HG03571 (cell line): ENCODE results near the gene TICAM1.
"Not testable (repeated sequence)": the region's sequence is repeated elsewhere in the genome, so short reads cannot be mapped to it uniquely, and the experiment has no call there.

Source experiments
- ATAC-seq: cut with Tn5 transposase; IDR thresholded peaks from one replicate; pipeline ENCODE4 v1.9.1; 2021; ENCODE audit not compliant: unreplicated experiment

Gene TICAM1

DNA sequence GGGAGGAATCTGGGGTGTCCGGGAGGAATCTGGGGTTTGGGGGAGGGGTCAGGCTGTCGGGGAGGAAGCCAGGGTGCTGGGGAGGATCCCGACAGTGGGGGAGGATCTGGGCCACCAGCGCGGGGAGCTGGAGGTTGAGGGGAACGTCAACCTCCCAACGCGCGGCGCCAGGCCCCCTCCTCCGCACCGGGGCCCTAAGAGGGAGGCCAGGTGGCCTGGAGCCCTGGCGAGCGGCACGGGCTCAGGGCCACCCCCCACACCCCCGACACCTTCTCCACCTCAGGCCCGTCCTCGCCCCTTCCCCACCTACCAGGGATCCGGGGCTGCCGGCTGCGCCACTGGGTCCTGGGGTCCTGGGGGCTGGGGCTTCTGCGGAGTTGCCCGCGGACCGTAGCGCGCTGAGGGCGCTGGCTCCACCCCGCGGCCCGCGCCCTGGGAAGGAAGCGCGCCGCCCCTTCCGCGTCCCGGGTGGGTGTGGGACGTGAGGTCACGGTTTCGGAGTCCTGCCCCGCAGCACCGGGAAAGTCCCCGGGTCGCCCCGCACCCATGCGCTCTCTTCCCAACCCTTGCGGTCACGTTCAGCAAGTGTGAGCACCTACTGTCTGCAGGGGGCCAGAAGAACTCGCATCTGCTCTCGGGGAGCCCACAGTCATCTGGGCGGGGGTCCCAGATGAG, at the start of gene TICAM1:
Gene TICAM1, minus strand, starts transcription at position 409 of the 675 bp plus-strand sequence. CDS start 13,335 bp downstream, outside the sequence.
- ATAC-seq = peak; percentile 58

DNA sequence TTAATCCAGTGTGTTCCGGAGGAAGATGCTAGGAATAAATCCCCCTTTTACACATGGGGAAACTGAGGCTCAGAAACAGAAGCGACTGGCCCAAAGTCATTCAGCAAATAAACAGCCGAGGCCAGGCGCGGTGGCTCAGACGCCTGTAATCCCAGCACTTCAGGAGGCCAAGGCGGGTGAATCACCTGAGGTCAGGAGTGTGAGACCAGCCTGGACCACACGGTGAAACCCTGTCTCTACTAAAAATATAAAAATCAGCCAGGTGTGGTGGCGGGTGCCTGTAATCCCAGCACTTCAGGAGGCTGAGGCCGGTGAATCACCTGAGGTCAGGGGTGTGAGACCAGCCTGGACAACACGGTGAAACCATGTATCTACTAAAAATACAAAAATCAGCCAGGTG, 47.5 kb upstream of the TICAM1 start:
- no peak for ATAC-seq

DNA sequence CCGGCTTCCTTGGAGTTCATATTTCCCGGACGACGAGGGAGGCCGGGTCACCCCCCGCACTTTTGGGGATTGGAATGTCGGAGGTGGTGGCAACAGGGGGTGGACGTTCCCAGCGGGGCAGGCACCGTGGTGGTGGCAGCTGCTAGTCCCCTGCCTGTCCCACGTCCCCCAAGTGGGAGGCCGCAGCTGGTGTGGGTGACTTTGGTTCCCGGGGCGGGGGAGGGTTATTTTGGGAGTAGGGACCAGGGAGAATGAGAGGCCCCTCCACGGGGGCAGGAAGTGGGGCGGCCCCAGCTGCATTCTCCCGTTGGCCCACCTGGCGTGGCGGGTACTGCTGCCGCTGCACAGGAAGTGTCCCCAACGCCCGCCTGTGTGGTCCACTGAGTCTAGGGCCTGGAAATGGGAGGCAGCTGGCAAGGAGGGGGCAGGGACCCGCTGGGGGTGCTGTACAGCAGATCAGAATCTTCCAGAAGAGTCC, 47.0 kb upstream of the TICAM1 start:
- no peak for ATAC-seq

DNA sequence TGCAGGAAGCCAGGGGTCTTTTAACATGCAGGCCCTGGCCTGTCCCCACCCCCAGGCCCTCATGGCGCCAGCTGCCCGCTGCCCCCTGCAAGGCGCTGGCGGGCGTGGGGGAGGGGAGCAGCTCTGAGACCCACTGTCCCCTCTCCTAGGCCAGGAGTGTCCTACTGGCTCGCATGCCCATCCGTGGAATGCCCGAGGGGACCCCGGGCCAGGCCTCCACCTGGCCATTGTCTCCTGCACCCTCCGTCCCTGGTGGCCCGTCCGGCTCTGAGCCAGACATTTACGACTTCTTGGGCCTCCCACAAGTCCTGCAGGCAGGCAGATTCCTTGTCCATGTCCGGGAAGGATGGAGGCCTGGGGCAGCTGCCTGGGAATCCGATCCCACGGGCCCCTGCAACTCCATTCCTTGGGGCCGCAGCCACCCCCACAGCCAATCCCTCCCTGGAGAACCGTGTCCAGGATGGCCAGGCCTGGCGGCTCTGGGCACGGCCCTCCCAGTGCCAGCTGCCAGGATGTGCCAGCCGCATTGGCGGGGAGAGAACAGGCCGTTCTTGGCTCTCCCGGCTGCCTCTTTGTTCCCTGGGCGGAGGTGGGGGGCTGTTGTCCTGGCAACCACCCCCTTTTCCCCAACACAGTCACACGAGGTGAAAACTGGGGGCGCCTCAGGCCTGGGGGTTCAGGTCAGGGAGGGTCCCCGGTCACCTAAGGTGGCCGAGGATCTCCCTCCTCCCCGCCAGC, 46.4 kb upstream of the TICAM1 start:
- no peak for ATAC-seq

DNA sequence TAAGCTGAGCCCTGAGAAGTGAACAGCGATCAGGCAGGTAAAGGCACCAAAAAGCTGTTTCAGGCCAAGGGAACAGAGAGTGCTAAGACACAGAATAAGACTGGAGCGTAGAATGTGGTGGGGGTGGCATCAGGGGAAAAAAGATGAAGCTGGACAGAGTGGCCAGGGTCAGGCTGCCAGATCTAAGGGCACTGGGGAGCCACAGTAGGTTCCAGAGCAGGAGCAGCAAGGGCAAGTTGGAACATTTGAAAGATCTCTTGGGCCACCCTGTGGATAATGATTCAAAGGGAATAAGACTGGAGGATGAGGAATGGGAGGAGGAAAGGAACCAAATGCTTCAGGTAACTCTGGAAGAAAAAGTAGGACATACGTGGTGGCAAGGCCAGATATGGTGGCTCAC, 42.4 kb upstream of the TICAM1 start:
- no peak for ATAC-seq

DNA sequence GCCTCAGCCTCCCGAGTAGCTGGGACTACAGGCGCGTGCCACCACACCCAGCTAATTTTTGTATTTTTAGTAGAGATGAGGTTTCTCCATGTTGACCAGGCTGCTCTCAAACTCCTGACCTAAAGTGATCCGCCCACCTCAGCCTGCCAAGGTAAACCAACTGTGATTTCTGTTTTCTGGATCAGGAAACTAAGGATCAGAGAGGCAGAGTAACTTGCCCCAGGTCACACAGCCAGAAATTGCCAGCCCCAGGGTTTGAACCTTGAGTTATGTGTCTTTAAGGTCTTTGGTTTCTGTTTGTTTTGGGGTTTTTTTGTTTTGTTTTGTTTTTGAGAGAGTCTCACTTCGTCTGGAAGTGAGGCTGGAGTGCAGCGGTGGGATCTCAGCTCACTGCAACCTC, 40.2 kb upstream of the TICAM1 start:
- ATAC-seq = no peak

DNA sequence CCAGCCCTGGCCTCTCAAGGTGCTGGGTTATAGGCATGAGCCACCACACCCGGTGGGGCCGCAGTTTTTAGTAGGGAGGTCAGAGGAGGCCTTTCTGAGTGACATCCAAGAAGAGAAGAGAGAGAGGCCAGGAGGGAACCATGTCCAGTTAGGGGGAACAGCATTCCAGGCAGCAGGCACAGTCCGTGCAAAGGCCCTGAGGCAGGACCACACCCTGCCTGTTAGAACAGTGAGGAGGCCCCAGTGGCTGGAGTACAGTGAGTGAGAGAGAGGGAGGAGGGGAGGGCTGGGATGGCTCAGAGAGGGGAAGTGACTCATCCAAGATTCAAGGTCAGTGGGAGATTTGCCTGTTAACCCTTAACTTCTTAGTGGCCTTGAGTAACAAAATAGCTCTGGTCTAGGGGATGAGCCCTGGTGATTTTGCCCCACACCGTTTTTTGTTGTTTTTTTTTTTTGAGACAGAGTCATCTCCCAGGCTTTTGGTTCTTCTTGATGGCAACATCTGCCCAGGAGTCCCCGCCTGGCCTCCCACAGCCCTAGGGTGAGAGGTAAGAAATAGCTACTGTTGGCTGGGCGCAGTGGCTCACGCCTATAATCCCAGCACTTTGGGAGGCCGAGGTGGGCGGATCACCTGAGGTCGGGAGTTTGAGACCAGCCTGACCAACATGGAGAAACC, 38.7 kb upstream of the TICAM1 start:
- ATAC-seq = no peak

DNA sequence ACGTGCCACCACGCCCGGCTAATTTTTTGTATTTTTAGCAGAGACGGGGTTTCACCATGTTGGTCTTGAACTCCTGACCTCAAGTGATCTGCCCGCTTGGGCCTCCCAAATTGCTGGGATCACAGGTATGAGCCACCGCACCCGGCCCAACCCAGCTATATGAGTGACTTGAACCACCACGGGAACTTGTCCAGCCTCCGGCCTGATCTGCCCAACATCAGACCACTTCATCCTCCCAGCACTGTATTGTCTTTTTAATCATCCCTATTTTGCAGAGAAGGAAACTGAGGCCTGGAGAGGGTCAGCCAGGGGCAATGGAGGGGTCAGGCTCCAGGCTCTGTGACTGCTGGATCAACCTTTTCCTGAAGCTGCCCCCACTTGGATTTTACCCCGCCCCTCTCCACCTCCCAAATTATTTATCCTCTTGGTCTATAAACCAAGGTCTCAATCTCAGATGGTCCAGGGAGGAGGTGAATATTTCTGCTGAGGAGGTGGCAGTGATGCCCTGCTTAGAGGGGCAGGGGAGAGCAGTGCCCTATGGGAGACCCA, 36.8 kb upstream of the TICAM1 start:
- no peak for ATAC-seq

DNA sequence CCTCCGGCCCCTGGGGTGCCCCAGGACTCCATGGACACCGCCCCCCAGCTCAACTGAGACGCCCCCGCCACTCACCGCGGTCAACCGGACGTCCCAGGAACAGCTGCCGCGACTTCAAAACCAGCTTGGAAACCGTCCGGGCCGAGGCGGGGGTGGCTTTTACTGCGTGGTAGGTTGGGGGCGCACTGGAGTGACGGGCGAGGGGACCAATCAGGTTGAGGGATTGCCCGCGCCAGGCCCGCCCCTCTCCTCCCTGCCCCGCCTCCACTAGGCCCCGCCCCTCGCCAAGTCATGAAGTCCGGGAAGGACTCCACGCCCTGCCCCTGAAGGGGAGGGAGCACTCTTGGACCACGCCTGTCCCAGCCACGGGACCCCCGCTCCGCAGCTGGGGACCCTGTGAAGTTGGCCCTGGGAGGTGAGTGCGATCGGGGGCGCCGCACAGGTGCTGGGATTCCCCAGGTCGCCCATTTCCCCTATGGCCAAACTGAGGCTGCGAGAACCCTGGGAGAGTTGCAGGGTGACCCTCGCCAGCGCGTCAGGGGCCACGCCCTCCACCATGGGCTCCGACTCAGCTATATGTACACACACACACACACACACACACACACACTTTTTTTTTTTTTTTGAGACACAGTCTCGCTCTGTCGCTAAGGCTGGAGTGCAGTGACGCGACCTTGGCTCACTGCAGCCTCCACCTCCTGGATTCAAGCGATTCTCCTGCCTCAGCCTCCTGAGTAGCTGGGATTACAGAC, 36.2 kb upstream of the TICAM1 start, which contains the start of gene PLIN3:
Gene PLIN3, minus strand, starts transcription at position 134 of the 752 bp plus-strand sequence. CDS start 6,273 bp downstream, outside the sequence.
- peak; percentile 56 for ATAC-seq

DNA sequence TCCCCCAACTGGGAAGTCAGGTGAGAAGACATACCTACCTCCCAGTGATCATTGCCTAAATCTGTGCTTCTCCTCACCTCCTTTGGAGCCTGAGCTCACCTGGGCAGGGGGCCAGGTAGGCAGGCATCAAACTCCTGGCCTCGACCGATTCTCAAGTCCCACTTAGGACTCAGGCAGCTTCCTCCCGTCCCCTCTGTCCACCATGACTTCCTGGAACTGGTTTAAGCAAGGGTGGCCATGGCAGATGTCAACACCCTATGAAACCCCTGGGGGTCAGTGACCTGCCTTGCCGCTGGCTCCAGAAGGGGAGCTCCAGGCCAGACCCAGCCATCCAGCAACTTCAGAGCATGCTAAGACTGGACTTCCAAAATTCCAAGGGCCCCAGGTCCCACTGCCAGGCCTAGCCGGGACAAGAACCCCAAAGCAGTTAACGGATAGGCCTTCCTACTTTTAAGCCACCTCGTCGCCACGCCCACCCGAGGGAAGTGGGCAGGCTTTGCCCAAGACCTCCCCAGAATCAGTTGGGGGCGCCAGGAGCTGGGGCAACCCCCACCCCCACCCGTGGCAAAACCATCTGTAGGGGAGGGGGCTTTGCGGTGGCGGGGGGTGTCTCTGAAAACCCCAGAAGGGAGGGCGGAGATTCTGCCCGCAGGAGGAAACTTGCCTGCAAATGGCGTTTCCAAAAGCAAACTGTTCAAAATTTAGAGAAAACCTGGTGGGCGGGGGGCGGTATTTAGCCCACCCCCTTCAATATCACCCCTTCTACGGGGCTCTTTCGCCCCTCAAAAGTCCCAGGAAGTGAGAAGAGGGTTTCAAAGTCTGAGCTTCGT, 35.3 kb upstream of the TICAM1 start:
- no peak for ATAC-seq

DNA sequence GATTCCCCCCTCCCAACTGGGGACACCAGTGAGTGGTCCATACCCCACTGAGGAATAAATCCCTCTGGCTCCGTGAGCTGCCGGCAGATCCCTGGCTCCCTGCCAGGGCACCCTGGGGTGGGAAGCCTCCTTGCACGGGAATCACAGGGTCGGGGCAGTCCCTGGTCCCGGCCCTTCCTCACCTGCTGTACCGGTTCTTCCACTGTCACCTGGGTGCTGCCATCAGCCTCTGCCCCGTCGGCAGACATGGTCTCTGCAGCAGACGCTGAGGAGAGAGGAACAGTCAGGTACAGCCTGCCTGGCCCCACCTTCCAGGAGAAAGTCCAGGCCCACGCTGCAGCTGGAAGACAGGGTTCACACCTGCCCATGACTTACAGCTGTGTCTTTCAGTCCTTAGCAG, 29.6 kb upstream of the TICAM1 start:
- ATAC-seq = no peak

DNA sequence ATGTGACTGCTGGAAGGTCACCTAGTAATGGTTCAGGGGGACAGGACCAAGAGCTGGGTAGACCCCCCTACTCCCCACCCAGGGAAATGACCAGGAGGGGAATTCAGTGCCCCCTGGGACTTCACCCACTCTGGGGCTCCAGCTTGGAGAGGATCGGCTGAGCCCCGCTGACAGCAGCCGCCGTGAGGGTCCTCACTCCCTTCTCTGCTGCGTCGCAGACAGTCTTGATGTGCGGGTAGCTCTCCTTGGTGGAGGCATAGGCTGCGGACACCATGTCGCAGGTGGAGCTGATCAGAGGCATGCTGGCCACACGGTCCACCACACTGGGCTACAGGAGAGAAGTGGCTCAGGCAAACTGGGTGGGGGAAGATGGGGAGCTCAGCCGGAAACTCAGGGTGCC, 28.2 kb upstream of the TICAM1 start:
- no peak for ATAC-seq

DNA sequence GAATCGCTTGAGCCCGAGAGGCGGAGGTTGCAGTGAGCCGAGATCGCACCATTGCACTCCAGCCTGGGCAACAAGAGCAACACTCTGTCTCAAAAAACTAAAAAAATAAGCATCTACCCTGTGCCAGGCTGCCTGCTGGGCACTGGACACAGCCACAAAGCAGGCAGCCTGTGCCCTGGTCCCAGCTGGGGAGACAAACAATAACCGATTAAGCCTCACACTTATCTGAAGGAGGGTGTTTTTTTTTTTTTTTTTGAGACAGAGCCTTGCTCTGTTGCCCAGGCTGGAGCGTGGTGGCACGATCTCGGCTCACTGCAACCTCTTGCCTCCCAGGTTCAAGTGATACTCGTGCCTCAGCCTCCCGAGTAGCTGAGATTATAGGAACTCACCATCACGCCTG, 25.0 kb upstream of the TICAM1 start:
- ATAC-seq = not testable (repeated sequence)

DNA sequence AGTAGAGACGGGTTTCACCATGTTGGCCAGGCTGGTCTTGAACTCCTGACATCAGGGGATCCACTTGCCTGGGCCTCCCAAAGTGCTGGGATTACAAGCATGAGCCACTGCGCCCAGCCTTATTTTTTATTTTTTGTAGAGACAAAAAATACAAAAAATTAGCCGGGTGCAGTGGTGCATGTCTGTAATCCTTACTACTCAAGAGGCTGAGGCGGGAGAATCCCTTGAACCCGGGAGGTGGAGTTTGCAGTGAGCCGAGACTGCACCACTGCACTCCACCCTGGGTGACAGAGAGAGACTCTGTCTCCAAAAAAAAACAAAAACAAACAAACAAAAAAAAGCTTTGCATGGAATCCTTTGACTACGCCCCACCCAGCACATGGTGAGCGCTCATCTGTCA, 22.0 kb upstream of the TICAM1 start:
- ATAC-seq = not testable (repeated sequence)

DNA sequence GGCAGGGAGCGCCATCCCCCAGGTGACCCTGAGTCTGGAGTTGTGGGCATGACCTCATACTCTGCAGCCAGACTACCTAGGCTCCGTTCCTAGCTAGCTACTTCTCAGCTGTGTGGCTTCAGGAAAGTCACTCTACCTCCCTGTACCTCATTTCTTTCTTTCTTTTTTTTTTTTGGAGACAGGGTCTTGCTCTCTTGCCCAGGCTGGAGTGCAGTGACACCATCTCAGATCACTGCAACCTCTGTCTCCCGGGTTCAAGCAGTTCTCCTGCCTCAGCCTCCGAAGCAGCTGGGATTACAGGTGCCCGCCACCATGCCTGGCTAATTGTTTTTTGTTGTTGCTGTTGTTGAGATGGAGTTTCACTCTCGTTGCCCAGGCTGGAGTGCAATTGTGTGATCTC, 21.0 kb upstream of the TICAM1 start:
- no peak for ATAC-seq

DNA sequence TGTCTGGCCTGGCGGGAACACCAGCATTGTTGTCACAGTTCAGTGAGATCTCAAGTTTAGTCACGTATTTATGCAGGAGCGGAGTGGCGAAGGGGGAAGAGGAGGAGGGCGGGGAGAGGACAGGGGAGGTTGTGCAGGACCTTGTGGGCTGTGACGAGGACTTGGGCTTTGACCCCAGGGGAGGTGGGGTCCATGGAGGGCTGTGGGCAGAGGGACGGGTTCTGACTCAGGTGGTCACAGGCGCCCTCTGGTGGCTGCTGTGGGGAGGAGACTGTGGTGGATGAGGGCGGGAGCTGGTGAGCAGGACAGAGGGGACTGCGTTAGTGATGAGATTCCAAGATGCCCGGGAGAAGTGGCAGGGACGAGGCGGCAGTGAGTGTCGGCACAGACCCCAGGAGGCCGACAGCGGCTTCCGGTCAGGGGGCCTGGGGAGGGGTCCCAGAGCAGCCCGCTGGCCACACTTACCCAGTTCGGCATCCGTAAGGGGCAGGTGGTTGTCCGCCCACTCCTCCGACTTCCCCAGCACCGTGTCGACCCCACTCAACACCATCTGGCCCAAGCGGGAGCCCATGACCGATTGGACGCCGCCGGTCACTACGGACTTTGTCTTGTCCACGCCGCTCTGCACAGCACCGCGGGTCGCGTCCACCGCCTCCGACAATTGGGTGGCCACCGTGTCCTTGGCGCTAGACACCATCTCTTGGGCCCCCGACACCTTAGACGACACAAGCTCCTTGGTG, 20.2 kb upstream of the TICAM1 start:
- no peak for ATAC-seq

DNA sequence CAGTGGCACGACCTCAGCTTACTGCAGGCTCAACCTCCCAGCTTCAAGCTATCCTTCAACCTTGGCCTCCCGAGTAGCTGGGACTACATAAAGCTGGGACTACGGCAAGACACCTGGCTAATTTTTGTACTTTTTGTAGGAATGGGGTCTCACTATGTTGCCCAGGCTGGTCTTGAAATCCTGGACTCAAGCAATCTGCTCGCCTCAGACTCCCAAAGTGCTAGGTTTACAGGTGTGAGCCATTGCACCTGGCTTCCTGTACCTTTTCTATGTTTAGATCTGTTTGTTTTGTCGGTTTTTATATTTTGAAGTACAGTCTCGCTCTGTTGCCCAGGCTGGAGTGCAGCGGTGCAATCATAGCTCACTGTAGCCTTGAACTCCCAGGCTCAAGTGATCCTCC, 17.5 kb upstream of the TICAM1 start:
- ATAC-seq = no peak

DNA sequence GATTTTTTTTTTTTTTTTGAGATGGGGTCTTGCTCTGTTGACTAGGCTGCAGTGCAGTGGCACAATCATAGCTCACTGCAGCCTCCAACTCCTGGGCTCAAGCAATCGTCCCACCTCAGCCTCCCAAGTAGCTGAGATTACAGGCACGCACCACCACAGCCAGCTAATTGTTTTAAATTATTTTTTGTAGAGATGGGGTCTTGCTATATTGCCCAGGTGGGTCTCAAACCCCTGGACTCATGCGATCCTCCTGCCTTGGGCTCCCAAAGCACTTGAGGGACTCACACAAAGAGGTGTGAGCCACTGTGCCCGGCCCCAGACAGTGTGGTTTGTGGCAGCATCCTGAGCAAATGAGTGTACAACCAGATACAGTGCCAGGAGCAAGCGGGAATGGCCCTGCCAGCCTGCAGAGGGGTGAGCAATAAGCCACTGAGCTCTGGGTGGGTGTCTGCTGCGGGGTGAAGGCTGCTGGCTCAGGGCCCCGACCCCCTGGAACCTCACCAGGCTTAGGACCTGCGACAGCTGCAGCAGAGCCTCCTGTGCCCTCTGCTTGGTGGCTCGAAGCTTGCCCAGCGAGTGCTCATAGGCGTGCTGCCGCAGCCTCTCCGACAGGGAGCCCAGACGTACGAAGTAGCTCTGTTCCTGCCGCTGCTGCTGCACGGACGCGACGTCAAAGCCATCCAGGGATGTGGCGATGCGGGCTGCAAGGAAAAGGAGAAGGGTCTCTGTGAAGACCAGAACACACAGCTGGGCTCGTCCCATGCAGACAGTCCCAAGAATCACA, 15.9 kb upstream of the TICAM1 start:
- ATAC-seq = no peak
